Activated CD8-positive, alpha-beta memory T cell treated with anti-CD3 and anti-CD28 coated beads, Interleukin-2, amount 50 U/mL, for 4 hours (primary cell): ENCODE data around the gene LAMA3.
"Not testable (repeated sequence)": the region's sequence is repeated elsewhere in the genome, so short reads cannot be mapped to it uniquely, and the experiment has no call there.

Experiments
- DNase-seq: peaks from one replicate; pipeline ENCODE4 v3.0.0-alpha.2; 2020

The LAMA3 gene

GRCh38 chr18:23704806-23705205, 15.6 kb downstream of the LAMA3 start:
- DNase-seq, result no peak

- DNase-seq, result no peak
Observed at GRCh38 chr18:23706971-23707640, 17.9 kb downstream of the LAMA3 start.

- no peak for DNase-seq
Observed at GRCh38 chr18:23710068-23710527, 20.8 kb downstream of the LAMA3 start.

- DNase-seq, result no peak
Observed at GRCh38 chr18:23710946-23711345, 21.7 kb downstream of the LAMA3 start.

- DNase-seq, result no peak
Observed at GRCh38 chr18:23711426-23711825, 22.2 kb downstream of the LAMA3 start.

- no peak for DNase-seq
Observed at GRCh38 chr18:23712445-23712844, 23.2 kb downstream of the LAMA3 start.

- no peak for DNase-seq
Observed at GRCh38 chr18:23714576-23714975, 25.3 kb downstream of the LAMA3 start.

- DNase-seq, result not testable (repeated sequence)
Observed at GRCh38 chr18:23716079-23716478, 26.8 kb downstream of the LAMA3 start.

- no peak for DNase-seq
Observed at GRCh38 chr18:23716516-23716915, 27.3 kb downstream of the LAMA3 start.

- no peak for DNase-seq
Observed at GRCh38 chr18:23716966-23717365, 27.7 kb downstream of the LAMA3 start.

GRCh38 chr18:23718243-23718720, 29.0 kb downstream of the LAMA3 start:
- DNase-seq, result no peak

GRCh38 chr18:23718731-23719130, 29.5 kb downstream of the LAMA3 start:
- no peak for DNase-seq

- DNase-seq, result no peak
Observed at GRCh38 chr18:23719634-23720201, 30.5 kb downstream of the LAMA3 start.

- DNase-seq, result no peak
Observed at GRCh38 chr18:23721696-23722480, 32.6 kb downstream of the LAMA3 start.

GRCh38 chr18:23722646-23723045, 33.4 kb downstream of the LAMA3 start:
- DNase-seq, result no peak

GRCh38 chr18:23723121-23723520, 33.9 kb downstream of the LAMA3 start:
- no peak for DNase-seq

GRCh38 chr18:23724681-23725080, 35.4 kb downstream of the LAMA3 start:
- no peak for DNase-seq

GRCh38 chr18:23725351-23725750, 36.1 kb downstream of the LAMA3 start:
- no peak for DNase-seq

GRCh38 chr18:23725827-23726661, 36.8 kb downstream of the LAMA3 start:
- no peak for DNase-seq

GRCh38 chr18:23727707-23728493, 38.6 kb downstream of the LAMA3 start:
- no peak for DNase-seq

GRCh38 chr18:23730857-23731256, 41.6 kb downstream of the LAMA3 start:
- no peak for DNase-seq

GRCh38 chr18:23731861-23732260, 42.6 kb downstream of the LAMA3 start:
- no peak for DNase-seq
